Effector memory CD4-positive, alpha-beta T cell (primary cell): ENCODE results near the gene TCF7L1.

Source experiments
- DNase-seq, 3 donors: peaks; one replicate each; pipeline ENCODE4 v3.0.0-alpha.2; 2020
- H3K27ac ChIP-seq: 2 replicates; pipeline ENCODE4 v1.7.0; 2013; ENCODE audit warnings: mild to moderate bottlenecking, low read length, moderate library complexity; ENCODE audit not compliant: insufficient read depth, poor library complexity, severe bottlenecking
- H3K27me3 ChIP-seq: replicated peaks from 2 replicates; pipeline ENCODE4 v1.7.0; 2013; ENCODE audit warnings: mild to moderate bottlenecking, low read length; ENCODE audit not compliant: insufficient read depth, control insufficient read depth, poor library complexity, severe bottlenecking
- H3K36me3 ChIP-seq: 2 replicates; pipeline ENCODE4 v1.7.0; 2013; ENCODE audit warnings: mild to moderate bottlenecking, low read length, moderate library complexity; ENCODE audit not compliant: control insufficient read depth, insufficient read depth
- H3K4me1 ChIP-seq: 2 replicates; pipeline ENCODE4 v1.7.0; 2013; ENCODE audit warnings: low read length, mild to moderate bottlenecking; ENCODE audit not compliant: control insufficient read depth, insufficient read depth, poor library complexity, severe bottlenecking
- H3K4me3 ChIP-seq: 2 replicates; pipeline ENCODE4 v1.7.0; 2013; ENCODE audit warnings: low read length, low read depth, mild to moderate bottlenecking; ENCODE audit not compliant: insufficient read depth, poor library complexity, severe bottlenecking
- H3K9me3 ChIP-seq: 2 replicates; pipeline ENCODE4 v1.7.0; 2013; ENCODE audit warnings: mild to moderate bottlenecking, low read length, moderate library complexity; ENCODE audit not compliant: control insufficient read depth

Gene TCF7L1

DNA sequence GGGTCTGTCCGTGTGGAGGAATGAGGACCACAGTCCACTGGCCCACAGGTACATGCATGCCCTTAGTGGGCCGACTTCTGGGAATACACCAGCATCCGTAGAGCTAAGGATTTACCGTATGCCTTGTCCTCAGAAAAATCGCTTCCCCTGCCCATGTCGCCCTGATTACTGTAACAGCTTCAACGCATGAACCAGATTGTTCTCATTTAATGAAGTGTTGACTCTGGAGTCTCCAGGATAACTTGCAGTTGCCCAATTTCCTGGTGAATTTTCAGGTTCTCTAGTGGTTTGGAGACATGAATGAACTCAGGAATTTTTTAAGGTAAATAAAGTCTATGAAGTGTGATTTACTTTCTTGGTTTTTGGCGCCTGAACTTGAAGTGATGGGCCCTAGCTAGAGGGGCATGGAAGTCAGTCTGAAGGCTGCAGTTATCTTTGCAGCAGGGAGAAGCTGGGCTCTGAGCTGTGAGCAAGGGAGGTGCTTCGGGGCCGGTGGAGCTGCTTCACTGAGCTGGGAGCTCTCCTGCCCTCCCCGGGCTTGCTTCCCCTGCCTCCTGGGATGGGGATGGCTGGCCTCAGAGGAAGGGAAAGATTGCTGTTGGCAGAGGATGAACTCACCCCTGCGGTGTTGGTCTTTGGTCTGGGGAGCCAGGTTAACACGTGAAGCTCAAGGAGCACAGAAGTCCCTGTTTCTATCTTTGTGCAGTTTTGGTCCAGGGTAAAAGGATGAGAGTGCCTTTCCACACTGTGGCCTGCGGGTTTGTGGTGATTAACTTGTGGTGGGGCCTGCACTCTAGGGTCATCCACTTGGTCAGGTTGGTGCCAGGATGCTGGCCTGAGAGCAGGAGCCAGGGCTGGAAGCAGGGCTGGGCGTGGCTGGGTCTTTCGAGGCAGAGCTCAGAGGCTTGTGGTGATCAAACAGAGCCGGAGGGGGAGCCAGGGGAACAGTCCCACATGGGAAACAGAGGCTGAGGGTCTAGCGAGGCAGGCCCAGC lies 28.1 kb downstream of the TCF7L1 start:
- no peaks in the 10 kb centered on the region for H3K4me1 ChIP-seq
- H3K27ac ChIP-seq: no peak overlapping the region
- no peaks in the 10 kb centered on the region for H3K36me3 ChIP-seq
- DNase-seq: no peak
- H3K27me3 ChIP-seq: no peaks in the 10 kb centered on the region
- H3K9me3 ChIP-seq: no peaks in the 10 kb centered on the region
- no peak overlapping the region for H3K4me3 ChIP-seq

DNA sequence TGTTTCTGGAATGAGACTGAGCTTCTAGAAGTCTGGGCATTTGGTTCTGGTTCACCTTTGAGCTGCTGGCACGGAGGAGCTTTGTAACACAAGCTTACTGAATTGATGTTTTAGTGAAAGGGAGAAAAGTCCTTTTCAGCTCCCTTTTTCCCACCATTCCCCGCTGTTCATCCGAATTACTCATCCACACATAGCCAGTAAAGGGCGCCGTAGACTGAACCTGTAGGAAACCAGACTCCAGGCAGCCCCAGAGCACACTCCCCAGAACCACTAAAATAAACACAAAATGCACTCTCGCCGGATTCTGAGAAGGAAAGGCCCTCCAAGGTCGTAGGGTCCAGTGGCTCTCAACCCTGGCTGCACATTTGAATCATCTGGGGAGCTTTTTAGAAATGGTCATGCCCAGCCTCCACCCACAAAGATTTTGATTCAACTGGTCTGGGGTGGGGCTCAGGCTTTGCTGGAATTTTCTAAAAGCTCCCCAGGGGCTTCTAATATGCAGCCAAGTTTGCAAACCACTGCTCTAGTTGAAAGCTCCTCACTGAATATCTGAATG lies 29.6 kb downstream of the TCF7L1 start:
- DNase-seq: no peak
- no peaks in the 10 kb centered on the region for H3K9me3 ChIP-seq
- H3K36me3 ChIP-seq: no peaks in the 10 kb centered on the region
- H3K4me3 ChIP-seq: no peak overlapping the region
- no peaks in the 10 kb centered on the region for H3K4me1 ChIP-seq
- H3K27ac ChIP-seq: no peak overlapping the region
- no peaks in the 10 kb centered on the region for H3K27me3 ChIP-seq

DNA sequence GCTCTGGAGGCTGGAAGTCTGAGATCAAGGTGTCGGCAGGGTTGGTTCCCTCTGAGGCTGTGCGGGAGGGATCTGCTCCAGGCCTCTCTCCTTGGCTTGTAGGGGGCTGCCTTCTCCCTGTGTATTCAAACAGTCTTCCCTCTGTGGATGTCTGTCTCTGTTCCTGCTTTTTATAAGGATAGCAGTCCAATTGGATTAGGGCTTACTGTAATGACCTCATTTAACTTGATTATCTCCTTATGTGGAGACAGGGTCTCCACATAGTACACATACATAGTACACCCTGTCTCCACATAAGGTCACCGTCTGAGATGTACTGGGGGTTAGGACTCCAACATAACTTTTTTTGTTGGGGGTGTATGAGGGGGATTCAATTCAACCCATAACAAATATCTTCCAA lies 30.5 kb downstream of the TCF7L1 start:
- H3K4me3 ChIP-seq: no peak overlapping the region
- DNase-seq: no peak
- no peaks in the 10 kb centered on the region for H3K4me1 ChIP-seq
- no peaks in the 10 kb centered on the region for H3K27me3 ChIP-seq
- no peaks in the 10 kb centered on the region for H3K9me3 ChIP-seq
- H3K27ac ChIP-seq: no peak overlapping the region
- H3K36me3 ChIP-seq: no peaks in the 10 kb centered on the region

DNA sequence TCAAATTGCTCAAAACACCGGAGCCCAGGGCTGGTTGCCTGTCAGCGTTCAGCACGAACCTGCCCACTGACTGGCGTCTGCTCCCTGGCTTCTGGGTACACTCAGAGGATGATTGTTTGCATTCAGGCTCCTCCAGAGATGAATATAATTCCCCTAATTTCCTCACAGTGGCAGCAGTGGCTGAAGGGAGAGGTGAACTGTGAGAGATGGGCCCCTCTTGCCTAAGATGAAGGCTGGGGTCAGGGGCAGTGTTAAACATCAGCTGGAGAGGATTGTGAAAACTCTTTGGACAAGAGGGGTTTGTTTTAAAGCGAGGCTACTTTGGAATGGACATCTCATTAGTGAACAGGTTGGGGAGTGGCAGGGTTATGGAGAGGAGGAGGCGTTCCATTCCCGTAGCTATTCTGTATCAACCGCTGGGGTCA lies 31.0 kb downstream of the TCF7L1 start:
- DNase-seq: no peak
- H3K9me3 ChIP-seq: no peaks in the 10 kb centered on the region
- no peak overlapping the region for H3K4me3 ChIP-seq
- no peaks in the 10 kb centered on the region for H3K4me1 ChIP-seq
- no peaks in the 10 kb centered on the region for H3K27me3 ChIP-seq
- no peaks in the 10 kb centered on the region for H3K36me3 ChIP-seq
- no peak overlapping the region for H3K27ac ChIP-seq

DNA sequence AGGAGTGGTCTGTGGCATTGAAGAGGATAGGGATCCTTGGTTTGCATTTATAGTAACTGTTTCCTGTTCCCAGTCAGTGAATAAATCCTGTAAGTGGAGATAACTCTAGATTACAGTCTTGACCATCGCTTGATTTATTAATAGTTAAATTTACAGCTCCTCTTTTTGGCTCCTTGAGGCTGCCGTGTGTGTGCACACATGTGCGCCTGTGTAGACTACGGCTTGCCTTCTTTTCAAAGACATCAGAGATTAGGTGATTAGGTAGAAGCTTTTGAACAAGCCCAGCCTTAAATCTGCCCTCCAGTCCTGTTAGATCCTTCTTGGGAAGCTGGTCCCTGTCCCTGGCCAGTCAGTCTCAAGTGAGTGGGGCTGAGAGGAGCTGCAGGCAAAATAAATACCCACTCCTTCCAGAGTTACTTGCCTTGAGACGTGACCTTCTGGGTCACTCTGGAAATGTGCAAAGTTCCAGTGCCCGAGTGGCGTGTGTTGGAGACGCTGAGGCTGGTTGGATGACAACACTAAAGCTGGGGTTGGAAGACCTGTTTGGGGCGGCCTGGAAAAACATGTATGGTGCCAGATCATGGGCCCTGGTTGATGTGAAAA lies 32.0 kb downstream of the TCF7L1 start:
- Histone ChIP-seq H3K36me3 (no peaks in the 10 kb centered on the region), H3K27ac (no peak overlapping the region), H3K9me3 (no peaks in the 10 kb centered on the region), H3K27me3 (no peaks in the 10 kb centered on the region), H3K4me1 (no peaks in the 10 kb centered on the region), H3K4me3 (no peak overlapping the region)
- DNase-seq: no peak

DNA sequence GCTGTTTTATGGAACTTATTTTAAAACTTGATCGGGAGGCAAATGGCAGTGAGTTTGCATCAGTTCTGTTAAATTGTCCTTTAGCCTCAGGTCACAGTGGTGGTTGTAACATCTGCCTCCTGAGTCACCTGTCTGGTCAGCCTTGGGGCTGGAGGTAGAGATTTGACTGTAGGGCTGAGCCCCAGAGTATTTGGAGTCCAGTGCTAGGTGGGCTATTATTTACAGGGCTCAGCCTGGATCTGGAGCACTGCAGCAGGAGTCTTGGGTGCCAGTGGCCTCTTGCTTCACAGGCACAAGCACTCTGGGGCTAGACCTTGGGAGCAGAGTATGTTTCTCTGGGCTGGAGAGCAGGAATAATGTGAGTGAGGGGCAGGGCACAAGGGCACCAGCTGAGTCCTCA lies 32.8 kb downstream of the TCF7L1 start:
- H3K36me3 ChIP-seq: no peaks in the 10 kb centered on the region
- no peak for DNase-seq
- H3K27ac ChIP-seq: no peak overlapping the region
- no peaks in the 10 kb centered on the region for H3K4me1 ChIP-seq
- no peaks in the 10 kb centered on the region for H3K27me3 ChIP-seq
- no peak overlapping the region for H3K4me3 ChIP-seq
- H3K9me3 ChIP-seq: no peaks in the 10 kb centered on the region

DNA sequence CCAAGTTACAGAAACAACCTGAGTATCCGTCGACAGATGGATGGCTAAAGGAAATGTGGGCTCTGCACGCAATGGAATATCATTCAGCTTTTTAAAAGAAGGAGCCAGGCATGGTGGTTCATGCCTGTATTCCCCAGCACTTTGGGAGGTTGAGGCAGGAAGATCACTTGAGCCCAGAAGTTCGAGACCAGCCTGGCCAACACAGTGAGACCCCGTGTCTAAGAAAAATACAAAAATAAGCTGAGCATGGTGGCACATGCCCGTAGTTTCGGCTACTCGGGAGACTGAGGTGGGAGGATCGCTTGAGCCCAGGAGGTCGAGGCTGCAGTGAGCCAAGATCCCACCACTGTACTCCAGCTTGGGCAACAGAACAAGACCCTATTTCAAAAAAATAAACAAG lies 34.3 kb downstream of the TCF7L1 start:
- H3K9me3 ChIP-seq: no peaks in the 10 kb centered on the region
- no peak overlapping the region for H3K4me3 ChIP-seq
- no peaks in the 10 kb centered on the region for H3K27me3 ChIP-seq
- DNase-seq: no peak
- H3K27ac ChIP-seq: no peak overlapping the region
- no peaks in the 10 kb centered on the region for H3K4me1 ChIP-seq
- no peaks in the 10 kb centered on the region for H3K36me3 ChIP-seq

DNA sequence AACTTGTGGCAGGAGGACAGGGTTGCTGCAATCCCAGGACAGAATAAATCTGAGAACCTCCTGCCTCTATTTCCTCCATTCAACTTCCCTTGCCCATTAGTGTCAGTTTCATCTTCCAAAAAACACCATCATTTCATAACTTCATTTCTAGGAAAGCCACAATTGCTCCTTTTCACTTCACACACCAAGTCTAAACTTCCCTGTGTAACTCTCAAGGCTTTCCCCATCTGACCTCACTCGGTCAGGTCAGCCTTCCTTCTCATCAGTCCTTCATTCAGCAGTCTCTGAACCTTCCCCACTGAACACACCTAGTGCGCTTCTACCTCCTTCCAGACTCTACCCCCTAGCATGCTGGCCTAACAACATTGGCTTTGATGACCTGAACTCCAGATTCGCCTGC lies 35.8 kb downstream of the TCF7L1 start:
- Histone ChIP-seq H3K4me3 (no peak overlapping the region), H3K9me3 (no peaks in the 10 kb centered on the region), H3K4me1 (no peaks in the 10 kb centered on the region), H3K27ac (no peak overlapping the region), H3K27me3 (no peaks in the 10 kb centered on the region), H3K36me3 (no peaks in the 10 kb centered on the region)
- no peak for DNase-seq

DNA sequence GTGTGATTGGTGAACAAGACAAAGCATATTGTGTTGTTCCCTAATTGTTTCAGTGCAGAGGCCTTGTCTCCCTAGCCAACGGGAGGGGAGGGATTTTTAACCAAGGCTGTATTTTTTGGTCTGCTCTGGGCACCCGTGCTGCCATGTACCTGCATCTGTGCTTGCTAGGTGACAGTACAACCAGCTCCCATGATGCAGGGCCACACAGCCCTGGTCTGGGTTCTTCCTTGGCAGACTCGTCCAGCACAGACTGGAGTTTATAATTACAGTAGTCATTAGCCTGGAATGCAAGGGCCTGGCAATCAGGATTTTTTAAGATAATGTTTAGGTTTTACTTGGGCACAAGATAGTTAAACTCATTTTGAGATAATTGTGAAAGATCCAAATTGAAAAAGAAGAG lies 36.4 kb downstream of the TCF7L1 start:
- no peak overlapping the region for H3K27ac ChIP-seq
- no peaks in the 10 kb centered on the region for H3K4me1 ChIP-seq
- no peak overlapping the region for H3K4me3 ChIP-seq
- no peaks in the 10 kb centered on the region for H3K27me3 ChIP-seq
- H3K36me3 ChIP-seq: no peaks in the 10 kb centered on the region
- no peaks in the 10 kb centered on the region for H3K9me3 ChIP-seq
- no peak for DNase-seq

DNA sequence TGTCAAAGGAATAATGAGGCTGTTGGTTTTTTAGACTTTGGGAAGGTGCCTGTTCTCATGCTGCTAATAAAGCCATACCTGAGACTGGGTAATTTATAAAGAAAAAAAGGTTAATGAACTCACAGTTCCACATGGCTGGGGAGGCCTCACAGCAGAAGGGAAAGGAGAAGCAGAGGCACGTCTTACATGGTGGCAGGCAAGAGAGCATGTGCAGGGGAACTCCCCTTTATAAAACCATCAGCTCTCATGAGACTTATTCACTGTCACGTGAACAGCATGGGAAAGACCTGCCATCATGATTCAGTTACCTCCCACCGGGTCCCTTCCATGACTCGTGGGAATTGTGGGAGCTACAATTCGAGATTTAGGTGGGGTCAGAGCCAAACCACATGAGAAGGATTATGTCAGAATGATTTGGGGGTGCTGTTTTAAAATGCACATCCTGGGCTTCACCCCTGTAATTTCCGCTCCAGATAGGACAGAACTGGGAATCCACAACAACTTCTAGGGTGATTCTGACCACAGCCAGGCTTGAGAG lies 37.8 kb downstream of the TCF7L1 start:
- H3K4me1 ChIP-seq: no peaks in the 10 kb centered on the region

More for the DNA sequence above, 37.8 kb downstream of the TCF7L1 start:
- H3K27ac ChIP-seq: no peak overlapping the region
- no peak for DNase-seq
- no peaks in the 10 kb centered on the region for H3K36me3 ChIP-seq
- no peaks in the 10 kb centered on the region for H3K9me3 ChIP-seq
- no peak overlapping the region for H3K4me3 ChIP-seq
- no peaks in the 10 kb centered on the region for H3K27me3 ChIP-seq
